Measurements from ENCODE around the gene CCDC30.

Gene CCDC30

DNA sequence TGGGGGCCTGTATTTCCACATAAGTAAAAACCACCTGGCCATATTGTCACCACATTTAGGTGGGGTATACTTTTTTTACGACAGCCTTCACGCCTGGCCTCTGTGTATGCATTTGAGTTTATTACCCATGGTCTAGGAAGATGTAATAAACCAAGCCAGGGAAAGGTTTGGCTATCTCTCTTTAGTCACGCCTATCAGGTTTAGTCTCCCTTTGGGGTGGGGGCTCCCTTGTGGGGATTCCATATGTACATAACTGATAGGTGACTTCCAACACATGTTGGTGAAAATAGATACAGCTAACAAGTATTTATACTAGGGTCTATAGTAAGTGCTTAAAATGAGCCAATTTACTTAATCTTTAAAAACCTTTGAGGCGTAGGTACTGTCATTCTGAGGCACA, 223.3 kb downstream of the CCDC30 start:
- no peak overlapping the region for H2AFZ ChIP-seq (ENCODE audit: low read length)
- peak overlapping the region; percentile 99 for H3K4me2 ChIP-seq (ENCODE audit: low read depth, low read length, poor library complexity, severe bottlenecking)
- peaks cover 85% of the 10 kb centered on the region for H4K20me1 ChIP-seq (ENCODE audit: insufficient read depth, low read length, poor library complexity, severe bottlenecking)
- no peaks in the 10 kb centered on the region for H3K9me2 ChIP-seq (replicated peaks; ENCODE audit: low read depth, low read length)
- H3K9me3 ChIP-seq (ENCODE audit: insufficient read depth, low read depth, low read length) = no peaks in the 10 kb centered on the region
- H3K9ac ChIP-seq (ENCODE audit: low read depth, low read length, poor library complexity, severe bottlenecking) = peak overlapping the region; percentile 85
- no peaks in the 10 kb centered on the region for H3F3A ChIP-seq (ENCODE audit: low read depth)
- TF ChIP-seq EZH2phosphoT487 (IDR thresholded peaks at IDR 0.05; ENCODE audit: borderline replicate concordance) = no peak
- TF ChIP-seq, protein P1, sequence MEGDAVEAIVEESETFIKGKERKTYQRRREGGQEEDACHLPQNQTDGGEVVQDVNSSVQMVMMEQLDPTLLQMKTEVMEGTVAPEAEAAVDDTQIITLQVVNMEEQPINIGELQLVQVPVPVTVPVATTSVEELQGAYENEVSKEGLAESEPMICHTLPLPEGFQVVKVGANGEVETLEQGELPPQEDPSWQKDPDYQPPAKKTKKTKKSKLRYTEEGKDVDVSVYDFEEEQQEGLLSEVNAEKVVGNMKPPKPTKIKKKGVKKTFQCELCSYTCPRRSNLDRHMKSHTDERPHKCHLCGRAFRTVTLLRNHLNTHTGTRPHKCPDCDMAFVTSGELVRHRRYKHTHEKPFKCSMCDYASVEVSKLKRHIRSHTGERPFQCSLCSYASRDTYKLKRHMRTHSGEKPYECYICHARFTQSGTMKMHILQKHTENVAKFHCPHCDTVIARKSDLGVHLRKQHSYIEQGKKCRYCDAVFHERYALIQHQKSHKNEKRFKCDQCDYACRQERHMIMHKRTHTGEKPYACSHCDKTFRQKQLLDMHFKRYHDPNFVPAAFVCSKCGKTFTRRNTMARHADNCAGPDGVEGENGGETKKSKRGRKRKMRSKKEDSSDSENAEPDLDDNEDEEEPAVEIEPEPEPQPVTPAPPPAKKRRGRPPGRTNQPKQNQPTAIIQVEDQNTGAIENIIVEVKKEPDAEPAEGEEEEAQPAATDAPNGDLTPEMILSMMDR (conservative IDR thresholded peaks at IDR 0.05; ENCODE audit: low read length) = no peak
- H3K79me2 ChIP-seq (ENCODE audit: insufficient read depth, low read length) = peaks cover 92% of the 10 kb centered on the region
- no peaks in the 10 kb centered on the region for H3K27me3 ChIP-seq (ENCODE audit: insufficient read depth, low read length, poor library complexity, severe bottlenecking)
- H3K36me3 ChIP-seq (ENCODE audit: insufficient read depth, low read length) = peaks cover 26% of the 10 kb centered on the region
- peaks cover 68% of the 10 kb centered on the region for H3K4me1 ChIP-seq (ENCODE audit: insufficient read depth, low read length, poor library complexity, severe bottlenecking)
- H3K4me3 ChIP-seq (ENCODE audit: low read length, poor library complexity, severe bottlenecking) = peak overlapping the region; percentile 83

DNA sequence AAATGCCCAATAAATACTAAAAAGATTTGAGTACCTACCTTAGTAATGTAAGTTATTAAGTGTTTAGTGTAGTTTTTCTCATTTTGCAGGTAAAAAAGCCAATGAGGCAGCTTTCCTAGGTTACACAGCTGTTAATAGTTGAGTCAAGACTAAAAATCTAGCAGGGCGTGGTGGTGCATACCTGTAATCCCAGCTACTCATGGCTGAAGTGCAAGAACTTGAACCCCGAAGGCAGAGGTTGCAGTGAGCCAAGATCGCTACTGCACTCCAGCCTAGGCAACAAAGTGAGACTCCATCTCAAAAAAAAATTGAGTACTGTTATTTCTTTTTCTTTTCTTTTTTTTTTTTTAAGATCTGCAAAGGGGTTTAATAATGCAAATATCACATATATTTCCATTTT, 226.8 kb downstream of the CCDC30 start:
- TF ChIP-seq EZH2phosphoT487 (IDR thresholded peaks at IDR 0.05; ENCODE audit: borderline replicate concordance) = no peak
- TF ChIP-seq, protein P1 (conservative IDR thresholded peaks at IDR 0.05; ENCODE audit: low read length) = no peak
- Histone ChIP-seq H3K36me3 (ENCODE audit: insufficient read depth, low read length) (peaks cover 40% of the 10 kb centered on the region), H3K4me1 (ENCODE audit: insufficient read depth, low read length, poor library complexity, severe bottlenecking) (peaks cover 72% of the 10 kb centered on the region), H2AFZ (ENCODE audit: low read length) (no peak overlapping the region), H3F3A (ENCODE audit: low read depth) (no peaks in the 10 kb centered on the region), H3K9ac (ENCODE audit: low read depth, low read length, poor library complexity, severe bottlenecking) (no peak overlapping the region), H3K4me3 (ENCODE audit: low read length, poor library complexity, severe bottlenecking) (peak overlapping the region; percentile 83), H3K9me3 (ENCODE audit: insufficient read depth, low read depth, low read length) (no peaks in the 10 kb centered on the region), H3K27me3 (ENCODE audit: insufficient read depth, low read length, poor library complexity, severe bottlenecking) (no peaks in the 10 kb centered on the region), H3K9me2 (replicated peaks; ENCODE audit: low read depth, low read length) (no peaks in the 10 kb centered on the region), H3K79me2 (ENCODE audit: insufficient read depth, low read length) (peaks cover 100% of the 10 kb centered on the region), H4K20me1 (ENCODE audit: insufficient read depth, low read length, poor library complexity, severe bottlenecking) (peaks cover 100% of the 10 kb centered on the region), H3K4me2 (ENCODE audit: low read depth, low read length, poor library complexity, severe bottlenecking) (peak overlapping the region; percentile 99)

DNA sequence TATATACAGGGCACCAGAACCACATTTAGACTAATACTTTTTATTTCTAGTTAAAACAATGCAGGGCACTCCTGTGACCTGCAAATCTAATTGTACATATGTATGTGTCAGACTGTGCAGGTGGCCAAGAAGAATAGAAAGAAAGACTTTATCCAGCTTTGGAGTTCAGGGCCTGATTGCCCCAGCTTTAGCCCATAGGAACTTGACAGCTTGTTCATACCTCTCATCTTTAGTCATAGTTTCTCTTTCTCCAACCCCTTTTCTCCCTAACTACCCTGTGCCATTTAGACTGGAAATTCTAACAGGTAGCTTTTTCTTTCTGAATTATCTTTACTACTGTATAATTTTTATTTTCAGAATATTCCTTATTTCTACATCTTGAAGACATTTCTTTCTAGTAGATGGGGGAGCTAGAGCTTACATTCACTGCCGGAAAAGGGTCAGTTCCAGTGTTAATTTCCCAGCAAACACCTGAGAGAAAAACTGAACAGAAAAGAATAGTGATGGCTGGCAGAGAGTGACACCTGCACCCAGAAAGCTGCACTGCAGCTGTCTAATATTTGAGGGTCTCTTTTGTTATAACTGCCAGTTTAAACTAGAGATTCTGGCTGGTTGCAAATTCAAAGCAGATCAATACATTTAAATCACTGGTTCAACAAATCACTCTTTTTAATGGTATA, 227.5 kb downstream of the CCDC30 start:
- peaks cover 48% of the 10 kb centered on the region for H3K36me3 ChIP-seq (ENCODE audit: insufficient read depth, low read length)
- peak overlapping the region; percentile 30 for H3K4me3 ChIP-seq (ENCODE audit: low read length, poor library complexity, severe bottlenecking)
- H3K9me2 ChIP-seq (replicated peaks; ENCODE audit: low read depth, low read length) = no peaks in the 10 kb centered on the region
- peaks cover 100% of the 10 kb centered on the region for H4K20me1 ChIP-seq (ENCODE audit: insufficient read depth, low read length, poor library complexity, severe bottlenecking)
- H3K79me2 ChIP-seq (ENCODE audit: insufficient read depth, low read length) = peaks cover 100% of the 10 kb centered on the region
- H3F3A ChIP-seq (ENCODE audit: low read depth) = no peaks in the 10 kb centered on the region
- H3K9ac ChIP-seq (ENCODE audit: low read depth, low read length, poor library complexity, severe bottlenecking) = no peak overlapping the region
- H3K4me2 ChIP-seq (ENCODE audit: low read depth, low read length, poor library complexity, severe bottlenecking) = peak overlapping the region; percentile 99
- no peaks in the 10 kb centered on the region for H3K9me3 ChIP-seq (ENCODE audit: insufficient read depth, low read depth, low read length)
- H3K4me1 ChIP-seq (ENCODE audit: insufficient read depth, low read length, poor library complexity, severe bottlenecking) = peaks cover 65% of the 10 kb centered on the region
- H2AFZ ChIP-seq (ENCODE audit: low read length) = no peak overlapping the region
- TF ChIP-seq EZH2phosphoT487 (IDR thresholded peaks at IDR 0.05; ENCODE audit: borderline replicate concordance) = no peak
- TF ChIP-seq, protein P1 (conservative IDR thresholded peaks at IDR 0.05; ENCODE audit: low read length) = peak; percentile 43
- H3K27me3 ChIP-seq (ENCODE audit: insufficient read depth, low read length, poor library complexity, severe bottlenecking) = no peaks in the 10 kb centered on the region
